DMS53 (cell line): ENCODE results near the gene LIPC.

Source experiments
- DNase-seq: peaks from one replicate; lab custom pipeline; 2025; lab: John Stamatoyannopoulos, UW

LIPC gene

GRCh38 chr15:58475573-58476524, 44.1 kb downstream of the LIPC start:
- DNase-seq, result peak; percentile 72

- DNase-seq, result no peak
Observed at GRCh38 chr15:58476525-58477162, 44.9 kb downstream of the LIPC start.

- DNase-seq, result no peak
Observed at GRCh38 chr15:58477170-58477569, 45.4 kb downstream of the LIPC start.

- no peak for DNase-seq
Observed at GRCh38 chr15:58478035-58478434, 46.2 kb downstream of the LIPC start.

GRCh38 chr15:58478579-58478978, 46.8 kb downstream of the LIPC start:
- no peak for DNase-seq

- no peak for DNase-seq
Observed at GRCh38 chr15:58479941-58480340, 48.1 kb downstream of the LIPC start.

- no peak for DNase-seq
Observed at GRCh38 chr15:58483376-58483775, 51.6 kb downstream of the LIPC start.

- no peak for DNase-seq
Observed at GRCh38 chr15:58484791-58485600, 53.2 kb downstream of the LIPC start.

GRCh38 chr15:58486062-58486461, 54.3 kb downstream of the LIPC start:
- no peak for DNase-seq

GRCh38 chr15:58486564-58486963, 54.8 kb downstream of the LIPC start:
- DNase-seq, result no peak

- no peak for DNase-seq
Observed at GRCh38 chr15:58487041-58487723, 55.4 kb downstream of the LIPC start.

GRCh38 chr15:58487724-58488120, 55.9 kb downstream of the LIPC start:
- no peak for DNase-seq

- DNase-seq, result no peak
Observed at GRCh38 chr15:58489289-58490085, 57.7 kb downstream of the LIPC start.

GRCh38 chr15:58490086-58490887, 58.5 kb downstream of the LIPC start:
- peak; percentile 8 for DNase-seq

- DNase-seq, result peak; percentile 6
Observed at GRCh38 chr15:58490888-58491473, 59.2 kb downstream of the LIPC start.

GRCh38 chr15:58491499-58492202, 59.9 kb downstream of the LIPC start:
- DNase-seq, result no peak

- DNase-seq, result peak; percentile 7
Observed at GRCh38 chr15:58492661-58493397, 61.0 kb downstream of the LIPC start.

- DNase-seq, result no peak
Observed at GRCh38 chr15:58494567-58494966, 62.8 kb downstream of the LIPC start.
